ENCODE data around the gene LAMP2. TPM values are rescaled to one million over a fixed set of nuclear protein-coding genes. Genes with fewer than 3 reads are reported as not detected.
"Not testable (repeated sequence)": the region's sequence is repeated elsewhere in the genome, so short reads cannot be mapped to it uniquely, and the experiment has no call there.

The LAMP2 gene
- total RNA-seq, 4 donors from 2014 or later, result 70.0 to 112 (median 110) TPM

- in situ Hi-C loops (cut with MboI; ENCODE audit: low sequenced_read_pairs in 4 of 4), result loop anchor here in 2 of 4 donors (10.0 to 25.0 kb wide), 2 partner anchors 153 to 250 kb away; no protein-coding TSS in a partner anchor
- intact Hi-C loops (cut with DNase I; ENCODE audit: low total_unique reads), result no loop called here
- Histone ChIP-seq H3K36me3 (no peaks in the 10 kb centered on the region), H3K4me3 (no peak overlapping the region), H3K27me3 (no peaks in the 10 kb centered on the region), H3K9me3 (no peaks in the 10 kb centered on the region), H3K27ac (no peak overlapping the region), H3K4me1 (no peaks in the 10 kb centered on the region)
- ATAC-seq (no peak), DNase-seq (no peak)
- no peak for TF ChIP-seq CTCF (IDR thresholded peaks at IDR 0.05 in 4 of 5, conservative IDR thresholded peaks at IDR 0.05 in 1 of 5)
- no peak for TF ChIP-seq POLR2A (IDR thresholded peaks at IDR 0.05)
These were observed 43.1 kb upstream of the LAMP2 start for GRCh38 chrX:120512222-120512621.

GRCh38 chrX:120504569-120504968 lies 35.5 kb upstream of the LAMP2 start:
- Histone ChIP-seq H3K9me3 (no peaks in the 10 kb centered on the region), H3K27ac (no peak overlapping the region), H3K4me1 (no peaks in the 10 kb centered on the region), H3K4me3 (no peak overlapping the region), H3K27me3 (no peaks in the 10 kb centered on the region), H3K36me3 (no peaks in the 10 kb centered on the region)
- no peak for DNase-seq
- TF ChIP-seq CTCF (IDR thresholded peaks at IDR 0.05 in 4 of 5, conservative IDR thresholded peaks at IDR 0.05 in 1 of 5), result no peak
- no peak for TF ChIP-seq POLR2A (IDR thresholded peaks at IDR 0.05)
- in situ Hi-C loops (cut with MboI; ENCODE audit: low sequenced_read_pairs in 4 of 4) (loop anchor here in 1 of 4 donors (25.0 kb wide), 1 partner anchor 258 kb away; no protein-coding TSS in a partner anchor), intact Hi-C loops (cut with DNase I; ENCODE audit: low total_unique reads) (no loop called here)
- no peak for ATAC-seq

GRCh38 chrX:120499301-120500072 lies 30.4 kb upstream of the LAMP2 start:
- TF ChIP-seq POLR2A (IDR thresholded peaks at IDR 0.05) (no peak), CTCF (IDR thresholded peaks at IDR 0.05 in 4 of 5, conservative IDR thresholded peaks at IDR 0.05 in 1 of 5) (no peak)
- DNase-seq, result no peak
- H3K27ac ChIP-seq, result no peak overlapping the region
- in situ Hi-C loops (cut with MboI; ENCODE audit: low sequenced_read_pairs in 4 of 4), result loop anchor here in 2 of 4 donors (10.0 to 25.0 kb wide), 2 partner anchors 263 to 265 kb away; no protein-coding TSS in a partner anchor
- H3K27me3 ChIP-seq, result no peaks in the 10 kb centered on the region
- no peaks in the 10 kb centered on the region for H3K9me3 ChIP-seq
- no peaks in the 10 kb centered on the region for H3K4me1 ChIP-seq
- ATAC-seq, result no peak
- H3K36me3 ChIP-seq, result no peaks in the 10 kb centered on the region
- no peak overlapping the region for H3K4me3 ChIP-seq
- intact Hi-C loops (cut with DNase I; ENCODE audit: low total_unique reads), result loop anchor here (5.0 kb wide), 1 partner anchor 163 kb away; no protein-coding TSS in a partner anchor

- DNase-seq; H3K9me3 ChIP-seq; H3K36me3 ChIP-seq; H3K4me1 ChIP-seq; ATAC-seq; H3K4me3 ChIP-seq; H3K27ac ChIP-seq; intact Hi-C loops (cut with DNase I; ENCODE audit: low total_unique reads); H3K27me3 ChIP-seq: not testable (repeated sequence)
- in situ Hi-C loops (cut with MboI; ENCODE audit: low sequenced_read_pairs in 4 of 4), result loop anchor here in 1 of 4 donors (10.0 kb wide), 1 partner anchor 275 kb away; no protein-coding TSS in a partner anchor
These were observed 21.0 kb upstream of the LAMP2 start for GRCh38 chrX:120490119-120490518.

- Histone ChIP-seq H3K4me1 (peaks cover 0 to 3% of the 10 kb centered on the region in 2 donors), H3K4me3 (no peak overlapping the region), H3K27me3 (no peaks in the 10 kb centered on the region), H3K36me3 (no peaks in the 10 kb centered on the region), H3K27ac (peak overlapping the region in 3 of 4 donors; percentile 84 to 93 (median 88)), H3K9me3 (no peaks in the 10 kb centered on the region)
- in situ Hi-C loops (cut with MboI; ENCODE audit: low sequenced_read_pairs in 4 of 4) (no loop called here), intact Hi-C loops (cut with DNase I; ENCODE audit: low total_unique reads) (loop anchor here (2.0 to 10.0 kb wide), 4 partner anchors 18 to 234 kb away; partner anchors contain the start of genes CUL4B, LAMP2 and ZBTB33)
- no peak for DNase-seq
- no peak for ATAC-seq
- TF ChIP-seq CTCF (IDR thresholded peaks at IDR 0.05 in 4 of 5, conservative IDR thresholded peaks at IDR 0.05 in 1 of 5) (no peak), POLR2A (IDR thresholded peaks at IDR 0.05) (no peak)
These were observed 17.7 kb upstream of the LAMP2 start for GRCh38 chrX:120486786-120487185.
